NT2/D1 (cell line): ENCODE results near the gene KIF26A.

Source experiments
- SUZ12 ChIP-seq: IDR thresholded peaks from 2 replicates; pipeline ENCODE4 v1.6.1; 2011; ENCODE audit not compliant: insufficient read length, insufficient read depth; ENCODE audit errors: extremely low read depth
- YY1 ChIP-seq: IDR thresholded peaks from 2 replicates; pipeline ENCODE4 v1.6.1; 2011; ENCODE audit not compliant: insufficient read length, insufficient read depth
- ZNF274 ChIP-seq: IDR thresholded peaks from 2 replicates; pipeline ENCODE4 v1.6.1; 2011; ENCODE audit warnings: mild to moderate bottlenecking, low read depth, low read length

GRCh38 chr14:104181761-104182530 is 43.6 kb downstream of the KIF26A start:
- TF ChIP-seq SUZ12 (no peak), ZNF274 (no peak), YY1 (no peak)
